ENCODE data around the gene C1QTNF6.

DNA sequence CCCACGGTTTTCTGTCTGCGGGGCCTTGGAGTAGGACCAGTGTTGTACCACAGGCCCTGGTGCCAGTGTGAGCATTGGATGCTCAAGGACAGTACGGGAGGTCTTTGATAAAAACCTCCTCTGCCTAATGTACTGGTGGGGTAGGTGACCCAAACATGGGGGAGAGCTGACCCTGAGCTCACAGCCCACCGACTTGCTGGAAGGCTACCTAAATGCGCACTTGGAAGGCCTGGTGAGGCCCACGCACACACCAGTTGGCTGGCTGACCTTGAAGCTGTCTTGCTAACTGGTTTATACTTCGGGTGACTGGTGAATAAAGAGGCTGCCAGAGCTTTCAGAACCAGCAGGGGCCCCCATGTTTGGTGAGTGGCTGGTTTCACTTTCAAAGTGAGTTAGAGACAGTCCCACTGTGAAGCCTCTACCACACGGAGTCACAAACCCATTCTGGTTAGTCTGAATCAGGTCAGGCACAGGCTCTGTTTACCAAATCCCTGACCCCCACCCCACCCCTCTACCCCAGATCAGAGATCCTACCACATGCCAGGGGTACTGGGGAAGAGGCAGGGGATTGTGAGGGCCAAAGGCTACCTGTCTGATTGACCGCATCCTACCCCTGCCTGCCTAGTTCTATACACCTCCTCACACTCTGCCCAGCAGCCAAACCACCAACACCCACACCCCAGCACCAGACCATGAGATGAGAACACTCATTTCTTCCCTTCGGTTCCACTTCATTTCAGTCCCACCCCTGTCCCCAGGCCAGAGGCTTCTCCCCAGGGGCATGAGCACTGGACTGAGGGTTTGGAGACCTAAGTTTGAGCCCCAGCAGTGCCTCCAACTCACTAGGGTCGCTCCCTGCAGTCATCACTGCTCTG, 25.6 kb downstream of the C1QTNF6 start:
- no peak for TF ChIP-seq ZNF274 (IDR thresholded peaks at IDR 0.05; ENCODE audit: low read depth, low read length)
- no peak for TF ChIP-seq YY1 (IDR thresholded peaks at IDR 0.05; ENCODE audit: insufficient read depth, insufficient read length)
- TF ChIP-seq SUZ12 (IDR thresholded peaks at IDR 0.05; ENCODE audit: extremely low read depth, insufficient read depth, insufficient read length): no peak
